Smooth muscle cell (in vitro differentiated cells): ENCODE measurements around the gene FAM181B. TPM values are rescaled to one million over a fixed set of nuclear protein-coding genes. Genes with fewer than 3 reads are reported as not detected.
A peak's percentile ranks its signal among the peaks of the same experiment; 100 is the strongest.

Source experiments
- DNase-seq: peaks from one replicate; lab custom pipeline; 2025; ENCODE audit not compliant: unreplicated experiment; lab: John Stamatoyannopoulos, UW
- H2AFZ ChIP-seq: fragments of 200-600 bp; sonication (generic); 2 replicates; pipeline ENCODE4 v1.6.0; 2016; ENCODE audit warnings: antibody characterized with exemption, low read depth, mild to moderate bottlenecking
- H3F3A ChIP-seq: fragments of 200-600 bp; sonication (generic); 2 replicates; pipeline ENCODE4 v1.6.0; 2017; ENCODE audit warnings: antibody characterized with exemption, low read depth
- H3K27ac ChIP-seq: fragments of 200-600 bp; sonication (generic); 2 replicates; pipeline ENCODE4 v1.5.1; 2016; ENCODE audit warnings: low read depth, mild to moderate bottlenecking
- H3K27me3 ChIP-seq: fragments of 200-600 bp; sonication (generic); 2 replicates; pipeline ENCODE4 v1.6.1; 2016; ENCODE audit warnings: low read depth, mild to moderate bottlenecking
- H3K36me3 ChIP-seq: fragments of 200-600 bp; sonication (generic); 2 replicates; pipeline ENCODE4 v1.5.1; 2016; ENCODE audit warnings: low read depth
- H3K4me1 ChIP-seq: fragments of 200-600 bp; sonication (generic); 2 replicates; pipeline ENCODE4 v1.5.1; 2016; ENCODE audit warnings: low read depth
- H3K4me2 ChIP-seq: fragments of 200-600 bp; sonication (generic); 2 replicates; pipeline ENCODE4 v1.6.0; 2016; ENCODE audit warnings: mild to moderate bottlenecking
- H3K4me3 ChIP-seq: fragments of 200-600 bp; sonication (generic); 2 replicates; pipeline ENCODE4 v1.5.1; 2016; ENCODE audit warnings: mild to moderate bottlenecking
- H3K79me2 ChIP-seq: fragments of 200-600 bp; sonication (generic); 2 replicates; pipeline ENCODE4 v1.6.0; 2016; ENCODE audit warnings: low read depth, mild to moderate bottlenecking
- H3K9ac ChIP-seq: fragments of 200-600 bp; sonication (generic); 2 replicates; pipeline ENCODE4 v1.6.0; 2016; ENCODE audit warnings: low read depth
- H3K9me3 ChIP-seq: fragments of 200-600 bp; sonication (generic); replicated peaks from 2 replicates; pipeline ENCODE4 v1.5.1; 2016; ENCODE audit warnings: low read depth
- H4K20me1 ChIP-seq: fragments of 200-600 bp; sonication (generic); 2 replicates; pipeline ENCODE4 v1.6.0; 2016; ENCODE audit warnings: low read depth
- CTCF ChIP-seq: fragments of 200-600 bp; sonication (generic); IDR thresholded peaks from 2 replicates; pipeline ENCODE4 v1.5.1; 2017; ENCODE audit warnings: borderline replicate concordance, mild to moderate bottlenecking, antibody characterized with exemption; ENCODE audit not compliant: insufficient read depth, poor library complexity, severe bottlenecking
- WGBS: methylation state at CpG from one replicate; pipeline ENCODE4 v1.1.7; 2016; ENCODE audit warnings: low lambda C conversion rate; 5-methylcytosine and 5-hydroxymethylcytosine counted together
- polyA plus RNA-seq: library from polyadenylated mRNA; unstranded; fragments of >200 nt; fragmentation: Nextera tagmentation; extraction: Ambion mirVana; gene quantifications from 2 replicates; pipeline ENCODE4 v1.2.1, GENCODE V29; 2016
- total RNA-seq: library from RNA; depleted of rRNA; stranded (reverse); fragments of >200 nt; gene quantifications from 2 replicates; pipeline ENCODE4 v1.2.3, GENCODE V29; 2014

Gene FAM181B
- total and polyA plus RNA-seq, 2 experiments from 2014 or later: not detected

- no peaks in the 10 kb centered on the region for H3K4me1 ChIP-seq
- no peak for DNase-seq
- H3K9ac ChIP-seq: no peak overlapping the region
- peaks cover 13% of the 10 kb centered on the region for H3K27me3 ChIP-seq
- H3K27ac ChIP-seq: no peak overlapping the region
- no peaks in the 10 kb centered on the region for H3K9me3 ChIP-seq
- H3K79me2 ChIP-seq: no peaks in the 10 kb centered on the region
- H3K4me2 ChIP-seq: no peak overlapping the region
- no peaks in the 10 kb centered on the region for H4K20me1 ChIP-seq
- no peaks in the 10 kb centered on the region for H3K36me3 ChIP-seq
- WGBS: 85% methylated on average over 5 of the region's 5 CpGs
- H3K4me3 ChIP-seq: no peak overlapping the region
- H2AFZ ChIP-seq: no peak overlapping the region
- H3F3A ChIP-seq: no peaks in the 10 kb centered on the region
- no peak for TF ChIP-seq CTCF
Observed at GRCh38 chr11:82703796-82704195, 29.9 kb downstream of the FAM181B start.

GRCh38 chr11:82703226-82703625 lies 30.4 kb downstream of the FAM181B start:
- Histone ChIP-seq H3K9ac (no peak overlapping the region), H3K27me3 (peaks cover 13% of the 10 kb centered on the region), H3K27ac (no peak overlapping the region), H3K4me1 (no peaks in the 10 kb centered on the region), H3F3A (no peaks in the 10 kb centered on the region), H3K4me2 (no peak overlapping the region), H4K20me1 (no peaks in the 10 kb centered on the region), H3K79me2 (no peaks in the 10 kb centered on the region), H3K9me3 (no peaks in the 10 kb centered on the region), H3K4me3 (no peak overlapping the region), H3K36me3 (no peaks in the 10 kb centered on the region), H2AFZ (no peak overlapping the region)
- TF ChIP-seq CTCF: no peak
- DNase-seq: no peak
- 93% methylated on average over 2 of the region's 2 CpGs for WGBS

GRCh38 chr11:82701847-82702520 lies 31.7 kb downstream of the FAM181B start:
- no peak overlapping the region for H3K4me2 ChIP-seq
- no peaks in the 10 kb centered on the region for H4K20me1 ChIP-seq
- peak; percentile 68 for TF ChIP-seq CTCF
- WGBS: 48% methylated on average over 7 of the region's 7 CpGs
- H3K27ac ChIP-seq: no peak overlapping the region
- H3K4me3 ChIP-seq: no peak overlapping the region
- H3F3A ChIP-seq: no peaks in the 10 kb centered on the region
- H3K36me3 ChIP-seq: no peaks in the 10 kb centered on the region
- no peak overlapping the region for H3K9ac ChIP-seq
- no peak for DNase-seq
- H2AFZ ChIP-seq: no peak overlapping the region
- H3K79me2 ChIP-seq: no peaks in the 10 kb centered on the region
- H3K9me3 ChIP-seq: no peaks in the 10 kb centered on the region
- H3K4me1 ChIP-seq: no peaks in the 10 kb centered on the region
- peaks cover 13% of the 10 kb centered on the region for H3K27me3 ChIP-seq
